Stimulated activated CD8-positive, alpha-beta memory T cell treated with anti-CD3 and anti-CD28 coated beads, Interleukin-7, amount 100 ng/mL, for 1 hour (primary cell): ENCODE measurements around the gene BMP4.
"Not testable (repeated sequence)": the region's sequence is repeated elsewhere in the genome, so short reads cannot be mapped to it uniquely, and the experiment has no call there.

Source experiments
- DNase-seq, 2 donors: peaks; one replicate each; pipeline ENCODE4 v3.0.0-alpha.2; 2020; ENCODE audit warnings: low read depth in 2 of 2

BMP4 gene

DNA sequence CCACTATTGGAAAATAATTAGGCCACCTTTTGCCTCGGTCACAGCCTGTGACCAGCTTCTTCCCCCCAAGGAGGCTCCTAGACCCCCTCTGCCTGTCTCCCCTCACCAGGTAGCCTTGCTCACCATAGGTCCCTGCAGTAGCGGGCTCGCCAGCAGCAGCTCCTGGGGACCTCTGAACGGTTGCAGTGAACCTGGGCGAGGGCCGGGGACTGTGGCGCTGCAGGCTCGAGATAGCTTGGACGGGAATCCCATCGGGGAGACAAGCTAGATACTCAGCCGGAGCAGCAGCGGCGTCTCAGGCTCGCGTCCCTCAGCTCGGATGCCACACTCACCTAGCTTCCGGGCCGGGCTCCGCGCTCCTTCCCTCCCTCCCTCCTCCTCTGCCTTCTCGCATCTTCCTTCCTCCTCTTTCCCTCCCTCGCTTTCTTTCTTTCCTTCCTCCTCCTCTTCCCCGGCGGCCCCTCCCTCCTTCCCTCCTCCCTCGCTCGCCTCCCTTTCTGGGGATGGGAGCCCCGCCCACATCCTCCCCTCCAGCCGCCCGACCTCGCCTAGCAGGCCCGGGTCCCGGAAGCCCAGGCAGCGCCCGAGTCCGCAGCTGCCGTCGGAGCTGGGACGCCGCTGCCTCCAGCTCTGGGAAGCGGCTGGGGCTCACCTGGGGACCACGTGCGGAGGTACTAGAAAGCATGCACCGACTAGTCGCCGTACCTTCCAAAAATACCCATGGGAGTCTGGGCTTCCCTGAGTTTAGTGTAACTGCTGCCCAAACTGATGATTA, at the start of gene BMP4:
BMP4 (minus strand) TSS at position 399 of the 775 bp plus-strand sequence. CDS start 4,603 bp downstream, outside the sequence.
- DNase-seq, result no peak

DNA sequence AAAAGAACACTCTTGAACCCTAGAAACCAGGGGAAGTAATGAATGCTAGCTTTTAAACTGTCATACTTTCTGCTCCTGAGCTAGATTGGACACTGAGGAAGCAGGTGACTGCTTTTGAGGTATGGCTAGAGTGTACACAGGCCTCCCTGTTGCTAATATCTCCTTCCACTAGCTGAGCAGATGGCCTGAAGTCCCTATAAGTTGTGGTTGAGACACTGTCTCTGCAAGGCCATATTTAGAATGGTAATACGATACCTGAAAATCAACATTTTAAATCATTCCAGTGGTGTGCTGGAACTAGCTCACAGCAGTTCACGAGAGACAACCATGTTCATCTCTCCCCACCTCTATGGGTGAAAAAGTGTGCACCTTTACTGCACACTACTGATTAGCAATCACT, 46.4 kb upstream of the BMP4 start:
- no peak for DNase-seq

DNA sequence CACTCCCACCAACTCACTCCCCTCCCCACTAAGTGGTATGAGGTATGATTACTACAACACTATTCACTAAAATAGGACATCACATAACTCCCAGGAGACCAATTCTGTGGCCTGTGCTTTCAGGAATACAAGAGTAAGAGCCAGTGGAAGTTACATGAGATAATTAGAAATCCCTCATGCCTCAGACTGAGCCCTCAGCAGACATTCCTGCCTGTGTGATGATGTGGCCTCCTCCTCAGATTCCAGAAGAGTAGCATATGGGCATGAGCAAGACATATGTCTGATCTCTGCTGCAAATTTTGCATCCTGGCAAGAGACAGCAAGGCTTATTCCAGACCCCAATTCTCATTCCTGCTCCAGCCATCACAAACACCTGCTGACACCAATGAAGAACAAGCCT, 46.0 kb upstream of the BMP4 start:
- no peak for DNase-seq

DNA sequence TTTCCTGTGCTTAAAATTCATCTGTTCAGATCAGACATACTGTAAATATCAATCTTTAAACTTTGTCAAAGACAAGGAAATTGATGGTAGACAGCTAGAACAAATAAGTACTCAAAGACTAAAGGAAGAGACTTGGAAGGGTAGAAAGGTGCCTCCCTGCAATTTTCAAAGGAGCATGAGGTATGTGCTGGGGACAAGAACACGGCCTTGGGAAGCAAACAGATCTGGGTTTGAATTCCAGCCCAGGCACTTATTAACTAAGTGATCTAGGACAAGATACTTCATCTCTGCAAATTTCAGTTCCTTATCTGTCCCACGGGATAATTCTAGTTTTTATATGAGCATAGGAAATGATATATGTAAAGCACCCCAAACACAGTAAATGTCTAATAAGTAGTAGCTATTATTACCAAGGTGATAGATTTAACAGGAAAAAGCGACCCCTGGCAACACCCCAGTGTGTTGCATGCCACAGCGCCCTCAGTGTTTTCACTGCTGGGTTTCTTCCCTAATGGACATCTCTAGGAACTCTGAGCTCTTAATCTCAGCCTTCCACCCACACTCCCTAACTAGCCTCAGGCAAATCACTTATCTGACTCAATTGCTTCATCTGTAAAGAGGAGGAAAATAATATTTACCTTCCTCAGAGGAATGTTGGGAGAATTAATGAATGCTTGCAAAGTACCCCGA, 44.7 kb upstream of the BMP4 start:
- no peak for DNase-seq

DNA sequence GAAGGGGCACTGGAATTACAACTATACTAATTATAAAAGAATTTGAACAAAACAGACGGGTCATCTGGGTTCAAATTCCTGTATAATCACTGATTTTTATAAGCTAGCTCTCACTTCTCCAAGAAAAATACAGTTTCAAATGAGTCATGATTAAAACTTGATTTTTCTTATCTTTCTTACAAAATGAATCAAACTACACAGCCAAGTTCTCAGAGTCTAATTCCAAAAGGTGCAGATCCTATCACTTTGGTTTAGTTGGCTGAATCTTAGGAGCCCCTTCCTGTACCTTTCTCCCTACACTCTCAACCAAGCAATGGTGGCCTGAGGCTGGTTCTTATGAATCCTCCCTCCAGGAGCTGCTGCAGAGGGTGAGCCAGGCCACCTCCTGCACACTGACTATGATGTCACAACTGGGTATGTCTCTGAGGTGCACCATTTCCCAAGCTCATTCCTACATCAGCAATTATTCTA, 43.8 kb upstream of the BMP4 start:
- DNase-seq, result no peak

DNA sequence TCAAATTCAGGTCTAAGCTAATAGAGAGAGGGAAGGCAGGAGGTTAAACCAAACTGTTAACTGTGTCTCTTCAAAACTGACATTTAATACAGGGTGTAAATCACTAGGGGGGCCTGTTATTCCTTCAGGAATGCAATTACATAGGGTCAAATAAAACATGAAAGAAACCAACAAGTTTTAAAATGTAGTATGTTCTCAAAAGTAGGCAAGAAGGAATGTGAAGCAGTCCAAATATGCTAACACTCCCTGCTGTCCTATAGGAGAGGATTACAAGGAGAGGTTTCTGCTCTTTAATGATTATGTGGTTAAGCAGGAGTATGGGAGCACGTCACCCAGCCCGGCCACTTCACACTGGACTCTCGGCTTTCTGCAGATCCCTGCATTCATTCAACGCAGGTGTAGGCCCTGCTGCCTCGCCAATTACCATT, 42.5 kb upstream of the BMP4 start:
- DNase-seq, result no peak

DNA sequence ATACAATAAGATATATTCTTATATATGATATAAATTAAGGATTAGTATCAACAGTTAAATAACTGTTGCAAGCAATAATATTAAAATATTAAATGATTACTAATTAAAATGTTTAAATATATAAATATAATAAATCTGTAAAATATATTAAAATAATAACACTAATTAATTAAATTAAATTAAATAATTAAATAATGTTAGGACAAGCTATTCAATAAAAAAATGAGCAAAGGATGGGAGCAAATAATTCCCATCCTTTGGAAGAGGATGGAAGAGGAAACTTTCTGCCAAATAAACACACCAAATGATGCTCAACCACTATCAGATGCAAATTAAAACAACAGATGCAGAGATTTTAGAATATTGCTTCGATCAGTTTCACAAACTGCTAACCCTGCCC, 39.4 kb upstream of the BMP4 start:
- DNase-seq, result no peak

DNA sequence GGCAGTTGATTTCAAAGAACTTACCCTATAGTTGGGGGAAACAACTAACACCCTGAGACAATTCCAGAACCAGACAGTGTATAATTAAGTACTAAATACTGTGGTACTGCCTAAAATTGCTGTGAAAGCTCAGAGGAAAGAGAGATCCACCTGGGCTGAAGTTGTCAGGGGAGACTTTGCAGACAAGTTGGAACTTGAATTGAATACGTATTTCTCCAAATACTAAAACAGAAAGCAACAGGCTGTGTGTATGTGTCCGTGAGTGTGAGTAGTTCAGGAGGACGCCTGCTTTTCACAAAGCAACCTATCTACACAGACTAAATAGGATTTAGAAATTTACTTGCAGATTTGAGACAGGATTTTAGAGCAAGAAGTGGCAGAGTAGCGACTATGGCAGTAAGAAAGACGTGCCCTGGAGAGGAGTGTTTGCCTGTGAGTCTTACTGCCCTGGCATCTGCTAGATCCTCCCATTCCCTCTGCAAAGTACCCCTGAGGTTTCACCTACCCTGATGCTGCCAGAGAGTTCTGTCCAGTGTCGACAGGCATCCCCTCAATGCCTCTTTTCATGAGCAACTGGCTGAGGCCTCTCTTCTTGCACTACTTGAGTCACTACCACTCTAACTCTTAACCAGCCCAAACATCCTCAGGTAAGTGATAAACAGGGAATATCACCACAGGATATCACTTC, 37.4 kb upstream of the BMP4 start:
- no peak for DNase-seq

DNA sequence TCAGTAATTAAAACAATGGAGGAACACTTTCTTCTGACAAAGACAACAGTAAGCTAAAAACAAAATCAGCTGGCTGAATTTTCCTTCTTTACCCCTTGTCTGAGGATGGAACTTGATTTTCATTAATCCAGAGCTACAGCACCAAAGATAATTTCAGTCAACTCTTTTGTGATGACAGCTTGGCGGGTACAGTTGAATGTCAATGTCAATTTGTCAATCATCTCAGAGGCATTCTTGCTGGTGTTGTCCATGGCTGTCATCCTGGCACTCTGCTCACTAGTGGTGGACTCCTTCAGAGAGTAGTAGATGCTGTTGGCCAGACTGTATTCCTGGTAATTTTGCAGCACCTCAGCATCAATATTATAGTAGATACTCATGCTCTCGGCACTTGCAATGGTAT, 34.4 kb upstream of the BMP4 start:
- no peak for DNase-seq

DNA sequence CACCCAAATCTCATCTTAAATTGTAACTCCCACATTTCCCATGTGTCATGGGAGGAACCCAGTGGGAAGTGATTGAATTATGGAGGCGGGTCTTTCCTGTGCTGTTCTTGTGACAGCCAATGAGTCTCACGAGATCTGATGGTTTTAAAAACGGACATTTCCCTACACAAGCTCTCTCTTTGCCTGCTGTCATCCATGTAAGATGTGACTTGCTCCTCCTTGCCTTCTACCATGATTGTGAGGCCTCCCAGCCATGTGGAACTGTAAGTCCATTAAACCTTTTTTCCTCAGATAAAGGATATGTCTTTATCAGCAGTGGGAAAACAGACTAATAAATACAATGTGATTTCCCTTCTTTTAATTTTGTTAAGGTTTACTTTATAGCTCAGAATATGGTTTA, 30.1 kb upstream of the BMP4 start:
- not testable (repeated sequence) for DNase-seq

DNA sequence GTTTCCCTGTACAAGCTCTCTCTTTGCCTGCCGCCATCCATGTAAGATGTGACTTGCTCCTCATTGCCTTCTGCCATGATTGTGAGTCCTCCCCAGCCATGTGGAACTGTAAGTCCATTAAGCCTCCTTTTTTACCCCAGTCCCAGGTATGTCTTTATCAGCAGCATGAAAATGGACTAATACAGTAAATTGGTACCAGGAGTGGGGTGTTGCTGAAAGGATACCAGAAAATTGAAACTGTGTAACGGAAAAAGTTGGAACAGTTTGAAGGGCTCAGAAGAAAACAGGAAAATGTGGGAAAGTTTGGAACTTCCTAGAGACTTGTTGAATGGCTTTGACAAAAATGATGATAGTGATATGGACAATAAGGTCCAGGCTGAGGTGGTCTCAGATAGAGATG, 28.3 kb upstream of the BMP4 start:
- DNase-seq, result not testable (repeated sequence)

DNA sequence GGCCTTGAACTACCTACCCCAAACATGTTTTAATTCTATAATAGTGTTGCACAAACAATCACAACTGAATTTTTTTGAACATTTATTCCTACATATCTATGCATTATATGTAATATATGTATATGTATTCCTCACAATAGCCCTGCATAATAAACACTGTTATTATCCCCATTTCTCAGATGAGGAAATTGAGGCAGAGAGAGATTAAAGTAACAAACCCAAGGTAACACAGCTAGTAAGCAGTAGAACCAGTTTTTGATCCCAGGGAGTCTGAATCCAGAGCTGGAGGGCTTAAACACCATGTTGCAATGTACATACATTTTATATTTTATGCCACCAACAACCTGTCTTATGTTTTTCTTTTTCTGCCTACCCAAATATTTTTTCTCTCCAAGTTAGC, 26.5 kb upstream of the BMP4 start:
- DNase-seq, result no peak

DNA sequence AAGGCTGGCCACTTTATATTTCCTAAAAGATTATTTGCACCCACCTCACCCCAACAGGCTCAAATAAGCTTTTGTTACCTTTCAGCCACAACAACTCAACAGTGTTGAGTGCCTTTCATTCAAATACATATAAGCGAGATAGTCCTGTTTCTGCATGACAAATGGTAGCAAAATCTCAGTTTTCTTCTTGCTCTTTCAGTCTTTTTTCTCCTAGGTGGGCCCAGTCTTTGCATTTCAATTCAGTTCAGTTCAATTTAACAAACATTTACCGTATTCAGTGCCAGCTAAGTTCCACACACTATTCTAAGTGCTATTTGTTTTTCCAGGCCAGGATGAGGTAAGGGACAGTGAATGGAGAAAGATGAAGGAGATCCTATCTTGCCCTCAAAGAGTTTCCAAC, 25.9 kb upstream of the BMP4 start:
- DNase-seq, result no peak

DNA sequence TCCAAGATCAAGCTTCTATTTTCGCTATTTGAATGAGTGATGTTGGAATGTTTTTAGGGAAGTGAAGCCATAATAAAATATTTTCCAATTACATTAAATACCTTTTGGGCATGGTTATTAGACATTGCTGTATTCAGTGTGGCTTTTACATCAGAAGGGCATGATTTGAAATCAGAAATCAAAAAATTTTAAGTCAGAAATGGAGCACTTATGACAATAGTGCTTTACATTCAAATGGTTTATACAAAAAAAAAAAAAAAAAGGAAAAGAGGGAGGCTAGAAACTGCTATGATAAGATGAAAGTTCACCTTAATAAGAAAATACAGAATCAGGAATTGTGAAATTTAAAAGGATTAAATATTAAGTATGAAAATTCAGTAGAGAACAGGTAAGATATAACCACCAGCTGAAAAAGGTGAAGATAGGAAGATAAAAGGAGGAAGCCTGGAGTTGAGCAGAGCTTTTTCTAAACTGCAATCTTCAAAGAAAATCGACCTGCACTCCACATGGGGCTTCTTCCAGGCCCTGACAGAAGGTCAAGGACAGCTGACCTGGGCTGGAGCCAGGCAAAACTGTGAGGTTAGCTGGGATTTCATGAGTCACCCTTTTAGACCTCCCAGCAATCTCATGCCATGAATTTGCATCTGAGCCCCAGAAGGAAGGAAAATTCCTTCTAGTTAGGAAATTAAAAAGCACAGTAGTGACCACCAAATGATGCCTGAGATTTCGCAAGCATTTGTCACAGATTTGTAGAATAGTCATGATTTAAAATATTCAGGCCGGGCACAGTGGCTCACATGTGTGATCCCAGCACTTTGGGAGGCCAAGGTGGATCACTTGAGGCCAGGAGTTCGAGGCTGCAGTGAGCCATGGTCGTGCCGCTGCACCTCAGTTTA, 23.4 kb upstream of the BMP4 start:
- DNase-seq, result no peak

DNA sequence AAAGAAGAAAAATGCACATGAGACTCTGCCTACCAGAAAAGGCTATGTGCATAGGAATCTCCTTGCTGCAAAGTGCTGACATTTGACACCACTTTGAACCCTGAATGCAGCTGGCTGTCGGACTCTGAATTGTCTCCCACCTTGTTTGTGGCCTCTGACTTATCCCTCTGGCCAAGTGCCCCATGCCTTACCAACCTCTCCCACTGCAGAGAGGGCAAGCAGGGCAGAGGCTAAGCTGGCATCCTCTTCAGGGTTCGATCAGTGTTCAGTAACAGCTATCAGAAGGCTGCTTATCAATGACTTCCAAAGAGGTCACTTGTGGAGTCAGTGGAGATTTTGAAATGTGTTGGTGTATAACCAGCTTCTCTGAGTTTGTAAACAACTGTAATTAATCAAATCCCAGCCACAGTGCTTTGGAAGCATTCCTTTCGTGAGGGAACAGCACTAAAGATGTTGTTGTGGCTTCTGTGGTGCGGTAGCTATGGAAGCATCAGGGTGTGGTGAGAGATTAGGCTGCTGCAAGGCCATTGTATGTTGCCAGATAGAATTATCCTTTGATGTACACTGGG, 22.6 kb upstream of the BMP4 start:
- no peak for DNase-seq

DNA sequence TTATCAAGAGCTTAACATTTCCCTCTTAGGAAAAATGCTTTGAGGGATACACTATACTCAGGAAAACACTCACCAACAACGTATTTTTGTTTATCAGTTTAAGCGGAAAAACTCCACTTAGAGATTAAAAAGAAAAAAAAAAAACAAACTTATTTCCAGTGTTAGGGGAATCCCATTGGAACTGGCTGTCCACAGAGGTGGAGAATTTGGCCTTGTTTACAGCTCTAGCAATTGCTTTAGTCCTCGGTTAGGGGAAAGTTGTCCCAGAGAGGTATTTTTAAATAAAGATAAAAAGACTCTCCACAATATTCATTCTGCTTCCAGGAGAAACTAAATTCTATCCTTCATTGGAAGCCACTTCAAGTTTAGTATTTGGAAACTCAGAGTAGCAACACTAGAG, 21.6 kb upstream of the BMP4 start:
- DNase-seq, result no peak

DNA sequence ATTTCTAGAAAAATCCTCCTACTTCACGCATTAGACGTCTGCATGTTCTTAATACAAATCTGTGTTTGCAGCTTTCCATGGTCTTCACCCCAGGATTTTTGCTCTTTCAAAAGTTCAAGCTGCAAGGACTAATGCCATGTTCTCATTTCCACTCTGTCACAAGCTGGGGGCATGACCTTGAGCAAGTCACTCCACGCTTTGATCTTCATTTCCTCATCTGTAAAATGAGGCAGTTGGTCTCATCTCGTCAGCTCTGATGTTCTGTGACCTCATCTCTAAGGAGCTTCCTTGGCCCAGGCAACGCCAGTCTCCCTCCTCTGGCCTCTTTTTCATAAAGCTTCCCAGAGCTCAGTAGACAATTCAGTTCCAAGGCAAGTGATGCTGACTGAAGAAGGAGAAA, 18.8 kb upstream of the BMP4 start:
- DNase-seq, result no peak

DNA sequence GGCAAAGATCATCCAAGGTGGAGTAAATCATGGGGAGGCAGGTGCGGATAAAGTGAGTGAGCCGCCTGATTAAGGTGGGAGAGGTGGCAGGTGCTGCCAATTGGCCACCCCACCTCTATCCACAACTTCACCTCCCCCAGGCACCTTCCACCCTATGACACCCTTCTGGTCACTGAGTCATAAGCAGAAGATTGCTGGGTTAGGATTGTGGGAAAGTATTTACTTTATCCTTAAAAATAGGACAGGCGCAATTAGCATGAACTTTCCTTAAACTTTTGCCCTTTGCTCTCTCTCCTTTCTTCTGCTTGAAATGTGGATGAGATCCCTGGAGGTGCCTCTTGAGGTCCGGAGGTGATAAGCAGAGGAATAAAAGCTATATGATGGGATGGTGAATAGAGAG, 14.9 kb upstream of the BMP4 start:
- DNase-seq, result no peak

DNA sequence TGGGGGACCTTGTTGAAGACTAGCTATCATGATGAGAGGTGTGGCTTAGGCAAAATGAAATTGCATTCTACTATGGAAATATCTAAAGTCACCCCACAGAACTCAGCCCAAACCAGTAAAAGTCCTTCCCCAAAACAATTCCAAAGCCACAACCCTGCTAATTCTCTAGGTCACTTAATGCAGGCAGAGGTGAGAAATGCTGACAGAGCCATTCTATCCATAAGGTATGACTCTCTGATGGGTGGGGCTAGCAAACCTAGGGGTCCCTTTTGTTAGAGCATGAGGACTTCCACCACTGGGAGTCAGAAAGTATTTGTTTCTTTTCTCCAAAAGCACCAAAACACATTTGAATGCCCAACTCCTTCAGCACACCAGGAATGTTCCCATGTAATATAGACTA, 12.7 kb upstream of the BMP4 start:
- DNase-seq, result no peak

DNA sequence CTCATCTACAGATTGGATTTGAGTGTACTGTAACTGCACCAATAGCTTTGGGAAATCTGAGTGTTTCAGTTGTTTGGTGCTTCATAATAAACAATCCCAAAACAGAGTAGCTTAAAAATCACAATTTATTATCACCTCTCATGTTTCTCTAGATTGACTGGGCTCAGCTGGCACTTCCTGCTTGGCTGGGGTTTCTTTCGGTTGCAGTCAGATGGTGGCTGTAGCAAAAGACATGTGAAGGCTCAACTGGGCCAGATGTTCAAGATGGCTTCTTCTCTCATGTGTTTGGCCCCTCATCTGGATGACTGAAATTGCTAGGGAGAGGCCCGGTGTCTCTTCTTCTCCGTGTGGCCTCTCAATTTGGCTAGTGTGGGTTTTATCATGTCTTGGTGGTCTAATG, 12.1 kb upstream of the BMP4 start:
- no peak for DNase-seq

DNA sequence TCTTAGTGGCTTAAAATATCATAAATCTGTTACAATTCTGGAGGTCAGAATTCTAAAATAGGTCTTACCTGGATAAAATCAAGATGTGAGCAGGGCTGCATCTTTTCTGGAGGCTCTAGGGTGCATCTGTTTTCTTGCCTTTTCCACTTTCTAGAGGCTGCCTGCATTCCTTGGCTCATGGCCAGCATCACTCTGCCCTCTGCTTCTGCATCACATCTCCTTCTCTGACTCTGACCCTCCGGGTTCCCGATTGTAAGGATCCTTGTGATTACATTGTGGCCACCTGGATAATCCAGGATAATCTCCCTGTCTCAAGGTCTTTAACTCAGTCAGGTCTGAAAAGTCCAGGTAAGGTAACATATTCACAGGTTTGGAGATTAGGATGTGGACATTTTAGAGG, 11.0 kb upstream of the BMP4 start:
- no peak for DNase-seq
